SK-N-MC (cell line): ENCODE measurements around the gene ACER3.

Source experiments
- EZH2 ChIP-seq: fragments of 200-600 bp; sonication (generic); IDR thresholded peaks from one replicate; pipeline ENCODE4 v1.6.1; 2017; ENCODE audit warnings: antibody characterized with exemption
- FOXP2 ChIP-seq: optimal IDR thresholded peaks from 2 replicates; pipeline ENCODE3; 2011; ENCODE audit warnings: mild to moderate bottlenecking, moderate library complexity; ENCODE audit not compliant: insufficient read depth; ENCODE audit errors: extremely low read length, control extremely low read depth
- POLR2AphosphoS5 ChIP-seq: IDR thresholded peaks from 2 replicates; pipeline ENCODE4 v1.6.1; 2012; ENCODE audit warnings: mild to moderate bottlenecking, low read depth, low read length, borderline replicate concordance

- TF ChIP-seq EZH2: no peak
- no peak for TF ChIP-seq POLR2AphosphoS5
- TF ChIP-seq FOXP2: no peak
Measured at GRCh38 chr11:76859708-76860227, 950 bp upstream of the ACER3 start.
